Glomerular endothelial cell (primary cell): ENCODE measurements around the gene ADNP2. TPM values are rescaled to one million over a fixed set of nuclear protein-coding genes. Genes with fewer than 3 reads are reported as not detected.

Source experiments
- DNase-seq: peaks from one replicate; pipeline ENCODE4 v3.0.0-alpha.2; 2011; ENCODE audit warnings: low read depth, low spot score; ENCODE audit errors: extremely low read depth
- total RNA-seq: library from RNA; depleted of rRNA; stranded (reverse); fragments of >200 nt; gene quantifications from 2 replicates; pipeline ENCODE4 v1.2.3, GENCODE V29; 2015

Gene ADNP2
- total RNA-seq, 1 donor from 2014 or later = 21.4 TPM

GRCh38 chr18:80169607-80170006 lies 60.5 kb downstream of the ADNP2 start:
- no peak for DNase-seq

GRCh38 chr18:80170395-80171053 lies 61.5 kb downstream of the ADNP2 start:
- no peak for DNase-seq

- DNase-seq = no peak
Measured at GRCh38 chr18:80171054-80171872, 62.2 kb downstream of the ADNP2 start.

GRCh38 chr18:80172056-80172455 lies 63.0 kb downstream of the ADNP2 start:
- no peak for DNase-seq

GRCh38 chr18:80173060-80173459 lies 64.0 kb downstream of the ADNP2 start:
- DNase-seq = no peak

- no peak for DNase-seq
Measured at GRCh38 chr18:80175451-80176204, 66.6 kb downstream of the ADNP2 start.

GRCh38 chr18:80176334-80177073 lies 67.4 kb downstream of the ADNP2 start:
- no peak for DNase-seq

GRCh38 chr18:80177128-80177527 lies 68.1 kb downstream of the ADNP2 start:
- no peak for DNase-seq

GRCh38 chr18:80178935-80179818 lies 70.1 kb downstream of the ADNP2 start:
- DNase-seq = no peak

GRCh38 chr18:80179857-80180558 lies 70.9 kb downstream of the ADNP2 start:
- DNase-seq = no peak

- no peak for DNase-seq
Measured at GRCh38 chr18:80180778-80181564, 71.9 kb downstream of the ADNP2 start.

- no peak for DNase-seq
Measured at GRCh38 chr18:80181642-80182461, 72.8 kb downstream of the ADNP2 start.

- DNase-seq = no peak
Measured at GRCh38 chr18:80182855-80183254, 73.8 kb downstream of the ADNP2 start.

GRCh38 chr18:80183273-80184050 lies 74.4 kb downstream of the ADNP2 start:
- no peak for DNase-seq

GRCh38 chr18:80184243-80184772 lies 75.2 kb downstream of the ADNP2 start:
- DNase-seq = no peak

- no peak for DNase-seq
Measured at GRCh38 chr18:80185545-80185944, 76.5 kb downstream of the ADNP2 start.
